Activated CD8-positive, alpha-beta memory T cell treated with anti-CD3 and anti-CD28 coated beads for 4 hours (primary cell): ENCODE measurements around the gene CAMTA1.
"Not testable (repeated sequence)": the region's sequence is repeated elsewhere in the genome, so short reads cannot be mapped to it uniquely, and the experiment has no call there.

Experiments used
- DNase-seq, 2 donors: peaks; one replicate each; pipeline ENCODE4 v3.0.0-alpha.2; 2020; ENCODE audit warnings: low read depth in 2 of 2

Gene CAMTA1

DNA sequence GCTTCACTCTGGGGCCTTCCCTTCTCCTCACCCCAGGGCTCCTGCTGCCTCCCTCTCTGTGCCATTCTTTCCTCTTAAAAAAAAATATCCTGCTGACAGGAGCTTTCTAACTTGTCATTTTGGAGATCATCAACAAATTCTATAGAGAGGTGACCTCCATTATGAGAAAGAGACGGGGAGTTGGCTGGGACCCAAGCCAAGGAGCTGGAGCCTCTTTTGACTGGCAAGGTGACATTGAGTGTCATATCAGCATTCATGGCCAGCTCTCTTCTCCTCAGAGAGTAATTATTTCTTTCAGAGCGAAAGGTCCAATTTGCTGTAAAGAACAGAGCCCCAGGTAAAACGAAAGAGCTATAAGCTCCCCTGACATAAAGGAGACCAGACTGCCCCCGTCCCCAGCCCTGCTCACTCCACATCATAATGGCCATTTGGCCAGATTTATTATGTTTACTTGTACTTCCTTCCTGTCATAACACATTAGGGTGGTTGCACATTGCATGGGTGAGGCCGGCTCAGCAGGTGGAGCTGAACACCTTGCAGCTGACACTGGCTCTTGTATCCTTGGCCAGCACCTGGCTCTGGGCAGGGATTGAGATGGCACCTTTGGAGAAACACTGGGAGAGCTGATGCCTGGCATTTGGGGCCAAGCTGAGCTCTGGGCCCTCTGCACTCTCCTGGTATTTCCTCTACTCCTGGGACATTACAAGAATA is 581.9 kb downstream of the CAMTA1 start:
- DNase-seq = no peak

- DNase-seq = no peak
These were observed 584.6 kb downstream of the CAMTA1 start for GRCh38 chr1:7369866-7370265.

- DNase-seq = no peak
These were observed 586.7 kb downstream of the CAMTA1 start for GRCh38 chr1:7371926-7372325.

DNA sequence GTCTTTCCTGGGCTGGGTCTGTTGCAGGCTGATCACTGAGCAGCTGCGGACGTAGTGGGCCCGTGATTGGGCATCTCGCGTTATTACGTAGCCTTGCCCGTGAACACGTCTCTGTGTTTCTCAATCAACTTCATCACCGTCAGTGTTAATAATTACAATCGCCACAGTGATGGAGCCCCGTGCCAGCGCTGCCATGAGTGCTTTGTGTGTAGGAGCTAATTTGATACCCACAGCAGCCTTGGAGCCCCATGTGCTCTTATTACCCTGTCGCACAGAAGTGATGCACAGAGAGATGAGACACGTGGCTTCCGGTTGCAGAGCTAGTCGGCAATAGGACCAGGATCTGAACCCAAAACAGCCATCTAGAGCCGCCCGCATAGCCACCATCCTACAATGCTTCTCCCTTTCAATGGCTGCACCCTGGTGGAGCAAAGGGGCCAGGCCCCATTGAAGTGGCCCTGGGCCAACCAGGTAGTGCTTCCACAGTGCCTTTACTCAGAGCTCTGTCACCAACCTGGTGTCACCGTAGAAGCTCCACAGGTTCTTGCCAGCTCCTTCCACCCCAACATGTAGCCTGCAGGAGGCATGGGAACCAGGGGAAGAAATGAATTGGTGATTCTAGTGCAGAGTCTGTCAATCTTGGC is 587.3 kb downstream of the CAMTA1 start:
- no peak for DNase-seq

- DNase-seq = no peak
These were observed 588.0 kb downstream of the CAMTA1 start for GRCh38 chr1:7373251-7373650.

GRCh38 chr1:7373876-7374562 is 588.8 kb downstream of the CAMTA1 start:
- DNase-seq = no peak

- no peak for DNase-seq
These were observed 589.4 kb downstream of the CAMTA1 start for GRCh38 chr1:7374563-7375160.

DNA sequence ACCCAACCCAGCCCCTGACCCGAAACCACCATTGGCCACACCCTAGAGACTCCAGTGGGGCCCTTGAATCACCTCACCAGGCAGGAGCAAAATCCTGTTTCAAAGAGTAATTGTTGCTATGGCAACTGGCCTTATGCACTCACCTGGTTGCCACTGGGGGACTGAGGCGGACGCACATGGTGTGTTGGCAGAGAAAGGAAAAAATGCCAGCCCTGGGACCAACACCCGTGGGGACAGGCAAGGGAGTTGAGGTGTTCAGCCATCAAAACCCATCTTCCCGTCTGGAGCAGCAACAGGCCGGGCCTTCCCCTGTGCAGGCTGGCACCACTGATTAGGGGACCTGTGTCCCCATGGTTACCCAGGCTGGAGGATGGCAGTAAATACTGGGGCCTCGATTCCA is 590.1 kb downstream of the CAMTA1 start:
- no peak for DNase-seq

DNA sequence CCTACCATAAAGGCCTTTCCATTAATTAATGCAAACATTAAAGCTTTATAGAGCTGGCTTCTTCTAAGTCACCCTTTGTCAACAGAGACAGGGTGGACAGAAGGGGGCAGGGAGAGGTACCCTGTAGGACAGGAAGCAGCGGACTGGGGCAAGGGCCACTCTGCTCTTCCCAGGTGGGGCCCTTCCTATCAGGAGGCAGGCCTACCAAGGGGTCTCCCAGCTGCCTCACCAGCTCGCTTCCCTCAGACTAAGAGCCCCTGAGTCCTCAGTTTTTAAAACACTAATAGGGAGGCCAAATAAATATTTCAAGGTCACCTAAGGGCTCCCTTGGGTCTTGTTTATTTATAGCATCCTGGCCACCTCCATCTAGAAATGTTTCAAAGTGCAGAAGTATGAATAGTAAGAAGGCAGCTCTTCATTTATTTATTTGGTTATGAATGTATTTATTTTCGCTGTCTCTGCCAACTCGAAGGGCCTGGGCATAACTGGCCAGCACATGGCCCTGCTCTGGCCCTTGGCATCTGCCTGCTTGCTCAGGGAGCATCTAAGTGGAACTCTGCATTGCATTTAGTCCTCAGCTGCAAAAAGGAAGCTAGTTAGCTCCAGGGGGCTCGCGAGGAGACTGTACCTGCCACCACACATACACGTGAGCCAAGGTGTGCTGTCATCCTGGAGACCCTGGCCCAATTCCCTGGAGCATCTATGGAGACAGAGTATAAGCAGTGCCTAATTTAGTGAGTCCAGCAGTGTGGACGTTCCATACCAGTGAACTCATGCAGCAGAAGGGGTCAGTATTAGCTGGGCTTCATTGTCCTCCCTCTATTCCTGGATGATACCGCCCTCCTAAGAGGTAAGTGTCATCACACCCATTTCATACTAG is 590.8 kb downstream of the CAMTA1 start:
- DNase-seq = no peak

DNA sequence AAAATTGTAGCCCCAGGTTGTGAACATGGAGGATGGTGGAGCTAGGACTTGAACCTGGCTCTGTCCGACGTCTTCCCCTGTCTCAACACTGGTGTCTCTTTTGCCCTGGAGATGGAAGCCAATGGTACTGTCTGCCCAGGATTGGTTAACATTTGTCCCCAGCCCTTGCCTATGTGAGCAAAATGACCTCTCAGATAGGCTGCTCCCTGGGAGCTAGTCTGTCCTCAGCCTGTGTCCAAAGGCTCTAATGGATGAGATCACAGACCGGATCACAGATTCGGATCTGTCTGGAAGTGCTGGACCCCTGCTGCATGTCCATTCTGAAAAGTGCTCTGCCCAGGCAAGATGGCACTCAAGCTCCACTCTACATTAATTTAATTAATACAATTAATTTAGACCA is 591.4 kb downstream of the CAMTA1 start:
- no peak for DNase-seq

DNA sequence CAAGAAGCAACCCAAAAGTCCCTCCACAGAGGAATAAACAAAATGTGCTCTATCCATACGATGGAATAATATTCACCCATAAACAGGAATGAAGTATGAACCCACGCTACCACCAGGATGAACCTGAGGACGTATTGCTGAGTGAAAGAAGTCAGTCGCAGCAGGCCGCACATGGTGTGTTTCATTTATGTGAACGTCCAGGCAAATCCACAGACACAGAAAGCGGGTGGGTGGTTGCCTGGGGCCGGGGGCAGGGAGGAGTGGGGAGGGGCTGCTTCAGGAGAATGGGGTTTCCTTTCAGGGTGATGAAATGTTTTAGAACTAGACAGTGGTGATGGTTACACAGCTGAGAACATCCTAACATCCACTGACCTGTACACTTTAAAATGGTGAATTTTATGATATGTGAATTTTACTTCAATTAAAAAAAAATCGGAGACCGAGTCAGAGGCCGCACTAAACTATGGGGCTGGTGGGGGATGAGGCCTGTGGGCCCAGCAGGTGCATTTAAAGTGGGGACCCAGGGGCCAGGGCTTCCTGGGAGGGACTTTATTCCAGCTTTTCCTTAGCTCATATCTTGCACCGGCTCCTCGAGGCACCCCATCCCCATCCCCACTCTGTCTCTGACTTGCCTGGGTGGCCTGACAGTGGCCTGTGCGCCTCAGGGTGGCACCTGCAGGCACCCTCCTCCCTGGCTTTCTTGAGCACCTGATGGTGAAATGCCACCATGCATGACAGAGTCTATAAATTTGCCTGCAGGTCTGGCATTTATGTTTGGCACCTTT is 593.3 kb downstream of the CAMTA1 start:
- DNase-seq = no peak

DNA sequence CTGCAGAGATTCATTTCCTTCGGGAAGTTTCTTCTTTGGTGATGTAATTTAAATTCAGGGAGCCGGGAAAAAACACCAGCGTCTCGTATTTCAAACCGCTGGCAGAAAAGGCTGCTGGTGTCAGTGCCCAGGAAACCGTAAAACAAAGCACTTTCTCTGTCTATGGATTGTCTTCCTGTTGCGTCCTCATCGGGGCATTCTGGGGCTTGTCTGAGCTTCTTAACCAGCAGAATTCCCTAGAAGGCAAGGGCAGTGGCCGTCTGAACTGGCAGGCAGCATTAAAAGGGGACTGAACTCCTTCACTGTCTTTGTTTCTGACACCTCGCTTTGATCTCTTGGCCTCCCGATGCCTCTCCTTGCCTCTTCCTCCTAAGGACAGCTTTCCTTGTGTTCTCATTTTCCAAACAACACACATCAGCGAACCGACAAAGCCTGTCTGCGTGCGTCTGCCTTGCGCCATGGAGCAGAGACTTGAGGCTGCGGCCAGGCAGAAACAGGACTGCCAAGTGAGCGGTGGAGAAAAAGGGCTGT is 594.3 kb downstream of the CAMTA1 start:
- DNase-seq = no peak

DNA sequence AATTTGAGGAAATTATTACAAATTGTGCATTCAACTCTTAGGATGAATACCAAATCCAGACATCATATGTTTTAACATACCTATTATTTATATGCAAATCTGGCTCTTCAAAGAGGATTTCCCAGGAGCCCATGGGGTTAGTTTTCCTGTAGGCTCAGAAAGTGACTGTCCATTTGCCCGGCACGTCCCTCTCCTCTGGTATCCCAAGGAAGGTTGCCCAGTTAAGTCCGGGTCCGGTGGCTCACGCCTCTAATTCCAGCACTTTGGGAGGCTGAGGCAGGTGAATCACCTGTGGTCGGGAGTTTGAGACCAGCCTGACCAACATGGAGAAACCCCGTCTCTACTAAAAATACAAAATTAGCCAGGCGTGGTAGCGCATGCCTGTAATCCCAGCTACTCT is 594.8 kb downstream of the CAMTA1 start:
- DNase-seq = not testable (repeated sequence)

DNA sequence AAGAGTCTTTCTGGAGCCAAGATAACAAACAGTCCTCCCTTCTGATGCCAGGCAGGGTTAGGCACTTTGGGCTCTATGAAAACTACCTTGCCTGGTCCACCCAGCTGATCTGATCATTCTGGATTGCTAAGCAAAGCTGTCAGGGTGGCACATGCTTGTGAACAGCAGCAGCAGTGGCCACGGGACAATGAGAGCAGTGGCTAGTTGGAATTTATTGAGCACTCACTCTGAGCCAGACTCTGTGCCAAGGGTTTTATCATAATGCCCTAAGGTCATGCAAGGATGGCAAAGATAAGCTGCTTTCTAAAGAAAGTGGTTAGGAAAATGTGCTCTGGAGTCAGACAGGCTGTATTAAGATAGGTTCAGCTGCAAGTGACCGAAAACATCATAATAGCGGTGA is 595.5 kb downstream of the CAMTA1 start:
- no peak for DNase-seq

GRCh38 chr1:7381729-7382128 is 596.5 kb downstream of the CAMTA1 start:
- DNase-seq = not testable (repeated sequence)

GRCh38 chr1:7382971-7383370 is 597.7 kb downstream of the CAMTA1 start:
- DNase-seq = no peak

DNA sequence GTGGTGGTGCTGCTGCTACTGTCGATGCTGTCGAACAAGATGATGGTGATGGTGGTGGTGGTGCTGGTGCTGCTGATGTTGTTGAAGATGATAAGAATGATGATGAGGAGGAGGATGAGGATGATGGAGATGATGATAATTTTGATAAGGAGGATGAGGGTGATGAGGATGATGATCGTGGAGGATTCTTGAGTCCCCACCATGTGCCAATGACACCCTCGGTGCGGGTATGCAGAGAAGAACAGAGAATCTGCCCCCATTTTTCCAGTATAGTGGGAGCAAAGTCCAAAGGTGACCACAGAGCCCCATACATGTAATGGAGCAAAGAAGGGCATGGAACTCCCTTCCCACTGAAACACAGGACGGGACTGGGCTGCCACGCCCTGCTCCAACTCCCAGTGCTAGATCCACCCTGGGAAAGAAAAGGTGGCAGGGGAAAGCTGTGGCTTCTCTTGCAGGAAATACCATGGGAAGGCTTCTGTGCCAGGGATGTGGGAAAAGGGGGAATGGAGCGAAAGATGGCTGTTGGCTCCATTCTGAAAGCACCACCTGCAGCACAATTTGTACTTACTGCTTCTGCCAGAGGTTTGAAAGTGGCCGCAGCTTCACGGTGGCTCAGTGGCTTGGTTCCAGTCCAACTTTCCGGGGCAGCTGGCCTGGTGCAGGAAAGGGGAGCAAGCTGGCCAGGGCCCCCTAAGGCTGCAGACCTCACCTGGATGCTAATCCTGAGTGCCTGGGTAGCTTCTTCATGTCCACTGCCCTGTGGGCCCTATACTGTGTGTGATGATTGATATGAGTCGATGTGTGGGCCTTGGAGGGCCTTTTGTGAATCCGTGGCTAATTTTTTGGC is 598.6 kb downstream of the CAMTA1 start:
- no peak for DNase-seq

- DNase-seq = no peak
These were observed 599.4 kb downstream of the CAMTA1 start for GRCh38 chr1:7384679-7385078.

DNA sequence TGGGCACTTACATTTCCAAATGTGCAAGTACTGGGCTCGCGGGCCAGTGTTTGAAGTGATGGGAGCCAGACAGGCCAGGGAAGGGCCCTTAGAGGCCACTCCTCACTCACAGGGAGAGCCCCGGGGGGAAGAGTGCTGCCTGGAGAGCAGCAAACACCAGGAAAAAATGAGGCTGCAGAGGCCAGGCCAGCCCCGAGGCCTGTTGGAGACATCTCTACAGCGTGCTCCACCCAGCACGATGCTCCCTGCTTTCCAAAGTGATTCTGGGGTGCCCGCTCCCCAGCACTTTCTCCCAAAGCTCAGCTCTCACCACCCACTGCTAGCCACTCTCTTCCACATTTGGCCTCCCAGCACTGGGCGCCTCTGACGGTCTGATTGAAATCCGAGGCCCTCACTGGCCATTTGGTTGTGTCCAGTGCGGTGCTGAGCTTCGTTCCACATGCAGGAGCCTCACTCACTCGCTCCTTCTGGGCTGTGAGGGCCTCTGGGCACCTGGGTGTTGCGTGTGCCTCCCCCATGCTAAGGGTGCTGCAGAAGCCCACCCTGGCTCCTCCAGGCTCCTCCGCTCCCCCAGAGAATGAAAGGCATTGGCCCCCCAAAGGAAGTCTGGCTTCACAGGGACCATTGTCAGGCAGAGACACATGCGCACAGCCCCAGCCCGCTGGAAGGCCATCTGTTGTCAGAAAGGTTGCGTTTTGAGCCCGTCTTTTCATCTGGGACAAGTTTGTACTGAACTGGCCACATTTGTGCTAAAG is 600.4 kb downstream of the CAMTA1 start:
- no peak for DNase-seq
